OCI-LY3 (cell line): Measurements from ENCODE around the gene ADAM10.

ENCODE experiments used
- EZH2phosphoT487 ChIP-seq: fragments of 200-600 bp; shearing (Covaris generic); IDR thresholded peaks from 2 replicates; pipeline ENCODE4 v1.6.1; 2018; ENCODE audit warnings: antibody characterized with exemption, mixed run types, low read depth
- TF ChIP-seq, protein P1 (sequence below): fragments of 200-600, 300-600 bp; sonication (generic); IDR thresholded peaks from 2 replicates; pipeline ENCODE4 v1.5.1; 2014; ENCODE audit warnings: antibody characterized with exemption, low read length, low read depth

DNA sequence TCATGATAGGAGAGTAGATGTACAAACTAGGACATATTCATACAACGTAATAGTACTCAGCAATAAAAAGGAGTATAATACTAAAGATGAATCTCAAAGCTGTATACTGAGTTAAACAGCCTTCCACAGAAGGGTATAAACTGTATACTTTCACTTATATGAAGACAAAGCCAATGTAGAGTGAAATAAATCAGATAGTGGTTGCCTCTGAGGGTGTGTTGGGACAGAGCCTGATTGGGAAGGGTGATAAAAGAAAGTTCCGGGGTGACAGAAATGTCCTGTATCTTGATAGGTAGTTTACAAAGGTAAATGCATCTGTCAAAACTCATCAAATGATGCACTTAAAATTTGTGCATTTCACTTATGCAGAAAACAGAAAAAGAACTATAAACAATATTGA lies 122.5 kb downstream of the ADAM10 start:
- TF ChIP-seq, protein P1, sequence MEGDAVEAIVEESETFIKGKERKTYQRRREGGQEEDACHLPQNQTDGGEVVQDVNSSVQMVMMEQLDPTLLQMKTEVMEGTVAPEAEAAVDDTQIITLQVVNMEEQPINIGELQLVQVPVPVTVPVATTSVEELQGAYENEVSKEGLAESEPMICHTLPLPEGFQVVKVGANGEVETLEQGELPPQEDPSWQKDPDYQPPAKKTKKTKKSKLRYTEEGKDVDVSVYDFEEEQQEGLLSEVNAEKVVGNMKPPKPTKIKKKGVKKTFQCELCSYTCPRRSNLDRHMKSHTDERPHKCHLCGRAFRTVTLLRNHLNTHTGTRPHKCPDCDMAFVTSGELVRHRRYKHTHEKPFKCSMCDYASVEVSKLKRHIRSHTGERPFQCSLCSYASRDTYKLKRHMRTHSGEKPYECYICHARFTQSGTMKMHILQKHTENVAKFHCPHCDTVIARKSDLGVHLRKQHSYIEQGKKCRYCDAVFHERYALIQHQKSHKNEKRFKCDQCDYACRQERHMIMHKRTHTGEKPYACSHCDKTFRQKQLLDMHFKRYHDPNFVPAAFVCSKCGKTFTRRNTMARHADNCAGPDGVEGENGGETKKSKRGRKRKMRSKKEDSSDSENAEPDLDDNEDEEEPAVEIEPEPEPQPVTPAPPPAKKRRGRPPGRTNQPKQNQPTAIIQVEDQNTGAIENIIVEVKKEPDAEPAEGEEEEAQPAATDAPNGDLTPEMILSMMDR: no peak
- no peak for TF ChIP-seq EZH2phosphoT487
